GOT3 (cell line): ENCODE results near the gene RAP2A.
A peak's percentile ranks its signal among the peaks of the same experiment; 100 is the strongest.

Experiments used
- DNase-seq: peaks from one replicate; lab custom pipeline; 2025; ENCODE audit warnings: mixed read lengths; lab: John Stamatoyannopoulos, UW

The RAP2A gene

GRCh38 chr13:97422118-97423054 is 11.6 kb upstream of the RAP2A start:
- no peak for DNase-seq

- no peak for DNase-seq
Measured at GRCh38 chr13:97423300-97424045, 10.5 kb upstream of the RAP2A start.

- no peak for DNase-seq
Measured at GRCh38 chr13:97425590-97425989, 8.4 kb upstream of the RAP2A start.

GRCh38 chr13:97426695-97427094 is 7.3 kb upstream of the RAP2A start:
- DNase-seq: no peak

- no peak for DNase-seq
Measured at GRCh38 chr13:97429681-97430081, 4.3 kb upstream of the RAP2A start.

- no peak for DNase-seq
Measured at GRCh38 chr13:97430296-97430695, 3.7 kb upstream of the RAP2A start.

- DNase-seq: no peak
Measured at GRCh38 chr13:97431171-97431764, 2.7 kb upstream of the RAP2A start.

GRCh38 chr13:97432232-97432916 is 1.6 kb upstream of the RAP2A start:
- DNase-seq: no peak

- DNase-seq: peak; percentile 98
Measured at GRCh38 chr13:97432917-97433726, 847 bp upstream of the RAP2A start.

GRCh38 chr13:97434397-97435201 is 630 bp downstream of the RAP2A start:
- no peak for DNase-seq

- no peak for DNase-seq
Measured at GRCh38 chr13:97435323-97435722, 1.4 kb downstream of the RAP2A start.

- DNase-seq: no peak
Measured at GRCh38 chr13:97435794-97436193, 1.8 kb downstream of the RAP2A start.

- DNase-seq: no peak
Measured at GRCh38 chr13:97436845-97437244, 2.9 kb downstream of the RAP2A start.

GRCh38 chr13:97437729-97438128 is 3.8 kb downstream of the RAP2A start:
- DNase-seq: no peak

GRCh38 chr13:97438856-97439595 is 5.1 kb downstream of the RAP2A start:
- no peak for DNase-seq

- no peak for DNase-seq
Measured at GRCh38 chr13:97440598-97441170, 6.7 kb downstream of the RAP2A start.

GRCh38 chr13:97441368-97441767 is 7.4 kb downstream of the RAP2A start:
- DNase-seq: no peak

GRCh38 chr13:97445522-97446187 is 11.7 kb downstream of the RAP2A start:
- no peak for DNase-seq

- no peak for DNase-seq
Measured at GRCh38 chr13:97446448-97446847, 12.5 kb downstream of the RAP2A start.
